SK-N-SH (cell line): ENCODE results near the gene CYP46A1. TPM values are rescaled to one million over a fixed set of nuclear protein-coding genes. Genes with fewer than 3 reads are reported as not detected.

ENCODE experiments used
- CTCF ChIA-PET: fragments of 300-600, 350-600 bp; formaldehyde crosslinking; extraction: SDS; loops from one replicate; lab custom pipeline; 2021; lab: Yijun Ruan, JAX
- POLR2A ChIA-PET: fragments of 350-600 bp; sonication (Branson Sonifier 250); formaldehyde crosslinking; extraction: SDS; loops from one replicate; lab custom pipeline; 2020; ENCODE audit warnings: antibody characterized with exemption, inconsistent platforms; lab: Yijun Ruan, JAX
- DNase-seq: peaks from one replicate; pipeline ENCODE4 v3.0.0; 2012
- H2AFZ ChIP-seq: fragments of 200-600 bp; sonication (generic); 2 replicates; pipeline ENCODE4 v1.8.1; 2016; ENCODE audit warnings: antibody characterized with exemption, mild to moderate bottlenecking, low read depth
- H3F3A ChIP-seq: fragments of 200-600 bp; sonication (generic); replicated peaks from 2 replicates; pipeline ENCODE3; 2016; ENCODE audit warnings: antibody characterized with exemption, mild to moderate bottlenecking; ENCODE audit not compliant: insufficient read depth
- H3K27ac ChIP-seq, 2 experiments: fragments of 200-500 bp in 1 of 2; fragments of 200-600 bp in 1 of 2; sonication (Bioruptor generic) in 1 of 2; sonication (generic), shearing (Covaris generic) in 1 of 2; 2 replicates each; pipeline versions ENCODE4 v1.5.1 to v1.6.1; 2014 to 2016; ENCODE audit warnings: low read depth in 2 of 2, inconsistent platforms in 1 of 2, low read length in 1 of 2, mild to moderate bottlenecking in 1 of 2, mixed read lengths in 1 of 2
- H3K27me3 ChIP-seq: fragments of 200-600 bp; sonication (generic), shearing (Covaris generic); 2 replicates; pipeline ENCODE4 v1.6.1; 2016; ENCODE audit warnings: mixed run types; ENCODE audit not compliant: insufficient read depth
- H3K36me3 ChIP-seq, 2 experiments: fragments of 200-500 bp in 1 of 2; fragments of 200-600 bp in 1 of 2; sonication (Bioruptor generic) in 1 of 2; sonication (generic) in 1 of 2; replicated peaks in 1 of 2; 2 replicates each; pipeline versions ENCODE3 to v1.5.1; 2014 to 2016; ENCODE audit warnings: low read length in 1 of 2, mild to moderate bottlenecking in 1 of 2; ENCODE audit not compliant: insufficient read depth in 2 of 2, control insufficient read depth in 1 of 2
- H3K4me1 ChIP-seq, 2 experiments: fragments of 200-500 bp in 1 of 2; fragments of 200-600 bp in 1 of 2; sonication (Bioruptor generic) in 1 of 2; sonication (generic), shearing (Covaris generic) in 1 of 2; 2 replicates each; pipeline versions ENCODE4 v1.5.1 to v1.6.1; 2014 to 2016; ENCODE audit warnings: low read depth in 1 of 2, low read length in 1 of 2, mixed run types in 1 of 2; ENCODE audit not compliant: insufficient read depth in 2 of 2, control insufficient read depth in 1 of 2
- H3K4me2 ChIP-seq: fragments of 200-600 bp; sonication (generic), shearing (Covaris generic); 2 replicates; pipeline ENCODE4 v1.6.1; 2017; ENCODE audit warnings: mixed run types
- H3K4me3 ChIP-seq, 2 experiments: fragments of 200-500 bp in 1 of 2; fragments of 200-600 bp in 1 of 2; sonication (Bioruptor generic) in 1 of 2; sonication (generic), shearing (Covaris generic) in 1 of 2; 2 replicates each; pipeline versions ENCODE4 v1.5.1 to v1.8.1; 2014 to 2016; ENCODE audit warnings: low read depth in 2 of 2, inconsistent platforms in 1 of 2, low read length in 1 of 2, mild to moderate bottlenecking in 1 of 2, mixed read lengths in 1 of 2, moderate library complexity in 1 of 2
- H3K79me2 ChIP-seq: fragments of 200-600 bp; sonication (generic); 2 replicates; pipeline ENCODE4 v1.8.1; 2017; ENCODE audit warnings: mild to moderate bottlenecking; ENCODE audit not compliant: insufficient read depth
- H3K9ac ChIP-seq: fragments of 200-600 bp; sonication (generic); 2 replicates; pipeline ENCODE4 v1.6.1; 2017; ENCODE audit warnings: mixed run types
- H3K9me2 ChIP-seq: fragments of 200-600 bp; sonication (generic); 2 replicates; pipeline ENCODE4 v1.6.1; 2017; ENCODE audit warnings: mixed run types
- H3K9me3 ChIP-seq: fragments of 200-600 bp; sonication (generic); 2 replicates; pipeline ENCODE4 v1.6.1; 2017; ENCODE audit warnings: mixed run types, mild to moderate bottlenecking, moderate library complexity
- H4K20me1 ChIP-seq: fragments of 200-600 bp; sonication (generic); 2 replicates; pipeline ENCODE4 v1.6.1; 2017; ENCODE audit warnings: mild to moderate bottlenecking, mixed run types; ENCODE audit not compliant: insufficient read depth
- ELF1 ChIP-seq: IDR thresholded peaks from 2 replicates; pipeline ENCODE4 v1.4.0; 2012
- EP300 ChIP-seq, 2 experiments: IDR thresholded peaks; 2 replicates each; pipeline versions ENCODE4 v1.4.0 to v1.6.1; 2012; ENCODE audit warnings: borderline replicate concordance in 1 of 2, low read depth in 1 of 2, low read length in 1 of 2
- JUND ChIP-seq: IDR thresholded peaks from 2 replicates; pipeline ENCODE4 v1.4.0; 2012
- MXI1 ChIP-seq: IDR thresholded peaks from 2 replicates; pipeline ENCODE4 v1.6.1; 2012; ENCODE audit warnings: mild to moderate bottlenecking, low read depth, low read length, improper control_type of control experiment
- NRF1 ChIP-seq: IDR thresholded peaks from 2 replicates; pipeline ENCODE4 v1.6.1; 2012; ENCODE audit warnings: low read depth, mild to moderate bottlenecking, low read length
- POLR2AphosphoS5 ChIP-seq: IDR thresholded peaks from 2 replicates; pipeline ENCODE4 v1.6.1; 2012; ENCODE audit warnings: low read depth, low read length
- RFX5 ChIP-seq: IDR thresholded peaks from 2 replicates; pipeline ENCODE4 v1.6.1; 2012; ENCODE audit warnings: mild to moderate bottlenecking, improper control_type of control experiment, low read length
- TCF12 ChIP-seq: IDR thresholded peaks from 2 replicates; pipeline ENCODE4 v1.4.0; 2012
- TEAD4 ChIP-seq: IDR thresholded peaks from 2 replicates; pipeline ENCODE4 v1.4.0; 2012; ENCODE audit warnings: mild to moderate bottlenecking, borderline replicate concordance; ENCODE audit not compliant: insufficient read depth
- WGBS: methylation state at CpG from one replicate; pipeline ENCODE4 v1.1.6; 2017; ENCODE audit warnings: low lambda C conversion rate; 5-methylcytosine and 5-hydroxymethylcytosine counted together
- polyA plus RNA-seq, 3 experiments: library from polyadenylated mRNA; depleted of rRNA; stranded (reverse); fragments of >200 nt; gene quantifications; 2 replicates each; pipeline ENCODE4 v1.2.3, GENCODE V29; 2012
- TF ChIP-seq, protein P1 (sequence below): fragments of 200-600 bp; sonication (generic); IDR thresholded peaks from 2 replicates; pipeline ENCODE4 v1.6.1; 2017; ENCODE audit warnings: antibody characterized with exemption, mild to moderate bottlenecking, moderate library complexity
- TF ChIP-seq, protein P2 (sequence below): IDR thresholded peaks from 2 replicates; pipeline ENCODE4 v1.6.1; 2012; ENCODE audit warnings: mild to moderate bottlenecking, low read depth, low read length, moderate library complexity

CYP46A1 gene
- polyA plus RNA-seq, 1 of the 3 experiments (the other 2 are of a cell fraction): 0.30 TPM

DNA sequence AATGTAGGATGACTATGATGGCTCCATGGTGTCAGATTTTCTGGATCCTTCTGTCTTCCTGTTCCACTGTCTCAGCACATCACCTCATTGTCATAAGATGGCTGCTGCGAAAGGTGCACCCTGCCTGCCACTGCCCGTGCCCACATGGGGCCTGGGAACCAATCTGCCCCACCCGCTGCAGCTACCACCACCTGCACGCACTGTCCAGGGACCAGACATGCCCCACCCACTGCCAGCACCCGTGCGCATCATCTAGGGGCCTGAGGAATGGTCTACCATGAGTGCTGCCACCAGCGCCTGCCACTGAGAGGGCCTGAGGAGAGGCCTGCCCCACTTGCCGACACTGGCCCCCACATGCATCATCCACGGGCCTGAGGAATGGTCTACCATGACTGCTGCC lies 23.8 kb downstream of the CYP46A1 start:
- no peak for DNase-seq

DNA sequence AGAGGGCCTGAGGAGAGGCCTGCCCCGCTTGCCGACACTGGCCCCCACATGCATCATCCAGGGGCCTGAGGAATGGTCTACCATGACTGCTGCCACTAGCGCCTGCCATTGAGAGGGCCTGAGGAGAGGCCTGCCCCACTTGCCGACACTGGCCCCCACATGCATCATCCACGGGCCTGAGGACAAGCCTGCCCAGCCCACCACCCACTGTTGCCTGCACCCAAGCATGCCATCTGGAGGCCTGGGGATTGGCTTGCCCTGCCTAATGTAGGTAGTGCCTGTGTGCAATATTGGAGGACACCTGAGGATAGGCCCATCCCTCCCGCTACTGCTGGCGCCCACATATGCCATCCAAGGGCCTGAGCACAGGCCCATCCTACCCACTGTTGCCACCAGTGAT lies 24.4 kb downstream of the CYP46A1 start:
- TF ChIP-seq, protein P1, sequence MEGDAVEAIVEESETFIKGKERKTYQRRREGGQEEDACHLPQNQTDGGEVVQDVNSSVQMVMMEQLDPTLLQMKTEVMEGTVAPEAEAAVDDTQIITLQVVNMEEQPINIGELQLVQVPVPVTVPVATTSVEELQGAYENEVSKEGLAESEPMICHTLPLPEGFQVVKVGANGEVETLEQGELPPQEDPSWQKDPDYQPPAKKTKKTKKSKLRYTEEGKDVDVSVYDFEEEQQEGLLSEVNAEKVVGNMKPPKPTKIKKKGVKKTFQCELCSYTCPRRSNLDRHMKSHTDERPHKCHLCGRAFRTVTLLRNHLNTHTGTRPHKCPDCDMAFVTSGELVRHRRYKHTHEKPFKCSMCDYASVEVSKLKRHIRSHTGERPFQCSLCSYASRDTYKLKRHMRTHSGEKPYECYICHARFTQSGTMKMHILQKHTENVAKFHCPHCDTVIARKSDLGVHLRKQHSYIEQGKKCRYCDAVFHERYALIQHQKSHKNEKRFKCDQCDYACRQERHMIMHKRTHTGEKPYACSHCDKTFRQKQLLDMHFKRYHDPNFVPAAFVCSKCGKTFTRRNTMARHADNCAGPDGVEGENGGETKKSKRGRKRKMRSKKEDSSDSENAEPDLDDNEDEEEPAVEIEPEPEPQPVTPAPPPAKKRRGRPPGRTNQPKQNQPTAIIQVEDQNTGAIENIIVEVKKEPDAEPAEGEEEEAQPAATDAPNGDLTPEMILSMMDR: no peak
- TF ChIP-seq NRF1 (no peak), EP300 (IDR thresholded peaks at IDR 0.05; ENCODE audit: borderline replicate concordance in 1 of 2, low read depth in 1 of 2, low read length in 1 of 2) (no peak), JUND (no peak), MXI1 (no peak), RFX5 (no peak)
- DNase-seq: no peak
- Histone ChIP-seq H3K9me3 (no peaks in the 10 kb centered on the region), H3K27me3 (no peaks in the 10 kb centered on the region), H3K4me2 (no peak overlapping the region), H3K27ac (no peak overlapping the region), H3K4me3 (no peak overlapping the region), H4K20me1 (no peaks in the 10 kb centered on the region), H3K36me3 (no peaks in the 10 kb centered on the region), H3K4me1 (no peaks in the 10 kb centered on the region), H3K9ac (no peak overlapping the region), H3F3A (no peaks in the 10 kb centered on the region), H3K9me2 (no peaks in the 10 kb centered on the region), H2AFZ (no peak overlapping the region), H3K79me2 (no peaks in the 10 kb centered on the region)
- WGBS: 59% methylated on average over 4 of the region's 7 CpGs
- ChIA-PET POLR2A (no interaction called here), CTCF (no interaction called here)

More for the DNA sequence above, 23.8 kb downstream of the CYP46A1 start:
- Histone ChIP-seq H3K4me1 (no peaks in the 10 kb centered on the region), H3K79me2 (no peaks in the 10 kb centered on the region), H3K4me2 (no peak overlapping the region), H3K9me2 (no peaks in the 10 kb centered on the region), H3K27me3 (no peaks in the 10 kb centered on the region), H4K20me1 (no peaks in the 10 kb centered on the region), H3K9me3 (0 out of 2 replicates have a peak, but pooled peaks cover 1% of the 10 kb centered on the region), H3K27ac (no peak overlapping the region), H3K9ac (no peak overlapping the region), H3F3A (no peaks in the 10 kb centered on the region), H3K4me3 (no peak overlapping the region), H2AFZ (no peak overlapping the region), H3K36me3 (no peaks in the 10 kb centered on the region)
- ChIA-PET POLR2A (no interaction called here), CTCF (interaction anchor here (1.1 to 2.9 kb wide), 4 partner anchors 12 to 26 kb away, joined by 4 to 11 read pairs (median 6); no protein-coding TSS in a partner anchor)
- WGBS: 75% methylated on average over 4 of the region's 9 CpGs
- TF ChIP-seq TCF12 (no peak), TEAD4 (no peak), RFX5 (no peak), ELF1 (no peak), POLR2AphosphoS5 (no peak), MXI1 (no peak)
- TF ChIP-seq, protein P2, sequence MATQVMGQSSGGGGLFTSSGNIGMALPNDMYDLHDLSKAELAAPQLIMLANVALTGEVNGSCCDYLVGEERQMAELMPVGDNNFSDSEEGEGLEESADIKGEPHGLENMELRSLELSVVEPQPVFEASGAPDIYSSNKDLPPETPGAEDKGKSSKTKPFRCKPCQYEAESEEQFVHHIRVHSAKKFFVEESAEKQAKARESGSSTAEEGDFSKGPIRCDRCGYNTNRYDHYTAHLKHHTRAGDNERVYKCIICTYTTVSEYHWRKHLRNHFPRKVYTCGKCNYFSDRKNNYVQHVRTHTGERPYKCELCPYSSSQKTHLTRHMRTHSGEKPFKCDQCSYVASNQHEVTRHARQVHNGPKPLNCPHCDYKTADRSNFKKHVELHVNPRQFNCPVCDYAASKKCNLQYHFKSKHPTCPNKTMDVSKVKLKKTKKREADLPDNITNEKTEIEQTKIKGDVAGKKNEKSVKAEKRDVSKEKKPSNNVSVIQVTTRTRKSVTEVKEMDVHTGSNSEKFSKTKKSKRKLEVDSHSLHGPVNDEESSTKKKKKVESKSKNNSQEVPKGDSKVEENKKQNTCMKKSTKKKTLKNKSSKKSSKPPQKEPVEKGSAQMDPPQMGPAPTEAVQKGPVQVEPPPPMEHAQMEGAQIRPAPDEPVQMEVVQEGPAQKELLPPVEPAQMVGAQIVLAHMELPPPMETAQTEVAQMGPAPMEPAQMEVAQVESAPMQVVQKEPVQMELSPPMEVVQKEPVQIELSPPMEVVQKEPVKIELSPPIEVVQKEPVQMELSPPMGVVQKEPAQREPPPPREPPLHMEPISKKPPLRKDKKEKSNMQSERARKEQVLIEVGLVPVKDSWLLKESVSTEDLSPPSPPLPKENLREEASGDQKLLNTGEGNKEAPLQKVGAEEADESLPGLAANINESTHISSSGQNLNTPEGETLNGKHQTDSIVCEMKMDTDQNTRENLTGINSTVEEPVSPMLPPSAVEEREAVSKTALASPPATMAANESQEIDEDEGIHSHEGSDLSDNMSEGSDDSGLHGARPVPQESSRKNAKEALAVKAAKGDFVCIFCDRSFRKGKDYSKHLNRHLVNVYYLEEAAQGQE: no peak
- TF ChIP-seq, protein P1: no peak
